Measurements from ENCODE around the gene FBXO10. TPM values are rescaled to one million over a fixed set of nuclear protein-coding genes. Genes with fewer than 3 reads are reported as not detected.

The FBXO10 gene
- polyA plus RNA-seq, 1 donor from 2014 or later = 15.1 TPM

Other genes with a start within 250 kb of the FBXO10 start
- 84.6 TPM for gene GRHPR, start 153.7 kb downstream of the FBXO10 start, polyA plus RNA-seq
- 1.1 TPM for gene ZBTB5, start 110.9 kb downstream of the FBXO10 start, polyA plus RNA-seq
- 13.7 TPM for gene POLR1E, start 90.4 kb downstream of the FBXO10 start, polyA plus RNA-seq
- gene TOMM5, start 16.2 kb upstream of the FBXO10 start, polyA plus RNA-seq = 166 TPM
- gene FRMPD1, start 74.6 kb upstream of the FBXO10 start, polyA plus RNA-seq = not detected
- gene TRMT10B, start 177.4 kb upstream of the FBXO10 start, polyA plus RNA-seq = 20.0 TPM
- gene EXOSC3, start 208.7 kb upstream of the FBXO10 start, polyA plus RNA-seq = 36.5 TPM
- gene DCAF10, start 224.4 kb upstream of the FBXO10 start, polyA plus RNA-seq = 29.3 TPM

All from IgD-negative memory B cell (primary cell).